Head of caudate nucleus (tissue), 42 donors: ENCODE results near the gene ADPRHL1.
"Not testable (repeated sequence)": the region's sequence is repeated elsewhere in the genome, so short reads cannot be mapped to it uniquely, and the experiment has no call there.

Experiments used
- DNase-seq, 42 donors: peaks; one replicate each; pipeline versions ENCODE4 v3.0.0 to v3.0.0-alpha.2; 2020 to 2021; ENCODE audit warnings: mixed read lengths in 7 of 42
- intact Hi-C: fragments of 100-400 bp; cut with DNase I; formaldehyde crosslinking; loops from one replicate; pipeline ENCODE4 v1.15.0; 2022

ADPRHL1 gene

DNA sequence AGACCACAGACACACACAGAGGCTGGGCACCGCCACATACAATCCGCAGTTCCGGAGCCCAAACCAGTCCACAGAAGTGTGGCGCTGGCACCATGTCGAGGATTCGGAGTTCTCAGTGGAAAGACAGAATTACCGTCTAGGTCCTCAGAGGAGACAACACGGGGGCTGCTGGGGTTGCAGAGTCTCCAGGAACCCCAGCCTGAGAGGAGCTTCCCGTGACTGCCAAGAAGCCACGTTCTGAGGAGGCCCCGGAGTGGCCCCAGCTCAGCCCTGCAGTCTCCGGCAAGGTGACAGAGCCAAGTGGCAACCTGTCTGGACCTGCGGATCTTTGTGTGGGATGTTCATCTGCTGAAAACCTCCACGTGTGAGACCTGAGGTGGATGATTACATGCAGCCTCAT is 7.3 kb upstream of the ADPRHL1 start:
- intact Hi-C loops, result no loop called here
- DNase-seq, result no peak

DNA sequence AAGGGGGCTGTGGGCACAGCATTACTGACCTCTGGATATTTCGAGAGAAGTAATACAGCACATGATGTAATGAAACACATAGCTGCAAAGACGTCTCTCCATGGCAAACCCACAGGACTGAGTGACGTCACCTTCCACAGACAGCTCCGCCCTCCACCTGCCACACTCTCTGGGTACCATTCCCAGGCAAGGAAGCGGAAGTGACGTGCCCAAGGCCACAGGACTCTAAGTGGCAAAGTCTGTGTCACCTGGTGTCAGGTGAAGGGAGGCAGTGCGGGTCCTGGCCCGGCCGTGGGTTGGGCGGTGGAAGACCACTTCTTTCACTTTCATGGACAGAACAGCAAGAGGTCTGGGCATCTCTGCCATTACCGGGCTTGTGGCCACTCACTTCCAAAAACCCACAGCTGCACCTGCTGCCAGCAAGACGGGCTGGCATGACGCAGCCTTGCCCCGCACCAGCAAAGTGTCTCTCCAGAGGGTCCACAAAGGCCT is 6.8 kb upstream of the ADPRHL1 start:
- intact Hi-C loops, result no loop called here
- peak in 1 of 42 donors; percentile 12 for DNase-seq

DNA sequence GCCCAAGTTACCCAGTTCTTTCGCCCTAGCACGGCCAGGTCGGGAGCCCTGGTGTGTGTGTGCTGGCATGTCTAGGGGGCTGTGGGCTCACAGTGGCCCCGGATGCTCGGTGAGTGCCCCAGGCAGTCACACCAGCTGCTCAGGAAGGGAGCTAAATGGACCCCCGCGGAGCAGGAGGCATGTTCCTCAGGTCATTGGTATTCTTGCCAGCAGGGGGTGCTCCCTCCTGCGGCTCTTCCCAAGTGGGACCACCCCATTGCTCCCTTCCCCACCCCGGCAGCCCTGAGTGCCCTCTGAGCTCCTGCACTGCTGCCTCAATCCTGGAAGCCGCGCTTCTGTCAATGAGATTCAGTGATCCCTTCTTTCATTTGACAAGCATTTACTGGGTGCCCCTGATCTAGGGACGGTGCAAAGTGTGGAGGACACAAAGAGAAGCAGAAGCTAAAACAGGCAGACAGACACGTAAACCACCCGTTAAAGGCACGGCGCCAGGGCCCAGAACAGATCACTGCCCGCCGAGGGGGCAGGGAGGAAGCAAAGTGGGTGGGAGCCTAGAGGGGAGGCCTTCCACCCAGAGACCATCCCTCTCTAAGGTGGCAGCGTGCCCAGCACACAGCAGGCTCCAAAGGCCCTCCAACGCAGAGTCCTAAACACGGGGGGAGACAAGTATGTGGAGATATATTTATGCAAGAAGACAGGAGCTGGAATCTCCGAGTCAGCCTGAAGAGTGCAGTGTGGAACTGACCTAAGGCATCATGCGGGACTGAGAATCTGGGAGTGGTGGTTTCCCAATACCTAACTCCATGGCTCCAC is 5.2 kb upstream of the ADPRHL1 start:
- DNase-seq, result no peak
- intact Hi-C loops, result no loop called here

DNA sequence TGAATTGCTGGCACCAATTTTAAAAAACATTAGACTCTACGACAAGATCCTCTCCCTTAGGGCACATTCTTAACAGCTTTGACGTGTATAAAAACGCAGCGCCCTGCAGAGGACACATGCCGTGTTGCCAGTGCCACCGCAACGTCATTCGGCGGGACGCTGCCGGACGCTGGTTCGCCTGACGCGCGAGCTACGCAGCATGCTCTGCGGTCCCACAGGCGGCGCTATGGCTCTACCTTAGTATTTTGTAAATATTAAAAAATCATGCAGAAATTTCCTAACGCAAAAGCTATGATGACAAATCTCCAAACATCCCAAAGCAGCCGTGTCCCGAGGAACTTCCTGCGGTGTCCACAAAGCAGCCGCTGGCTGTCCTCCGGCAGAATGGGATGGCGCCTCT is 4.2 kb upstream of the ADPRHL1 start:
- intact Hi-C loops, result no loop called here
- DNase-seq, result peak in 1 of 42 donors; percentile 28

DNA sequence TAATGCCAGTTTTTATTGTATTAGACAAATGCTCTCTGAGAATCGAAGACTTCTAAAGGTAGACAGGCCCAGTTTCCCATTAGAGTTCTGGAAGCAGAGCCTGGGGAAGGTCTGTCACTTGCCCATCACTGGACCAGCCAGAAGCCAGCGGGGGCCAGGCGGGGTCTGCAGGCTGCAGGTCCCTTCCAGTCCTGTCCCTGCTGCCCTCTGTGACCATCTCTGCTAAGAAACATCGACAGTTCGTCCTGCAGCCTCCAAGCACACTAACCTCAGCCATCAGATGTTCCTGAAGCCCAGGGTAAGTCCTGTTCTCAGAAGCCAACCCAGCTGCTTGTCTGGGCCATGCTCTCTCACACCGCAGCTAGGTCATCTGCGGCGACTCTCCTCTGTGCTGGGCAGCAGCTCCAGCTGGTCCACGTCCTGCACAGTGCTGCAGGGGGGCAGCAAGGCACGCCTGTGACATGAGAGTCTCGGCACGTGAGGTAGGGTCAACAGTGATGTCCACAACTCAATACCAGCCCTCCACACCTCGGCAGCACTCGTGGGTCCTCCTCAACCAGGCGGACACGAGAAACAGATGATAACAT is 2.9 kb upstream of the ADPRHL1 start:
- intact Hi-C loops, result no loop called here
- DNase-seq, result peak in 1 of 42 donors; percentile 34

GRCh38 chr13:113455384-113455783 is 2.1 kb upstream of the ADPRHL1 start:
- DNase-seq, result peak in 3 of 42 donors; percentile 29 to 31 (median 30)
- intact Hi-C loops, result no loop called here

GRCh38 chr13:113454936-113455335 is 1.6 kb upstream of the ADPRHL1 start:
- DNase-seq, result peak in 1 of 42 donors; percentile 32
- intact Hi-C loops, result no loop called here

DNA sequence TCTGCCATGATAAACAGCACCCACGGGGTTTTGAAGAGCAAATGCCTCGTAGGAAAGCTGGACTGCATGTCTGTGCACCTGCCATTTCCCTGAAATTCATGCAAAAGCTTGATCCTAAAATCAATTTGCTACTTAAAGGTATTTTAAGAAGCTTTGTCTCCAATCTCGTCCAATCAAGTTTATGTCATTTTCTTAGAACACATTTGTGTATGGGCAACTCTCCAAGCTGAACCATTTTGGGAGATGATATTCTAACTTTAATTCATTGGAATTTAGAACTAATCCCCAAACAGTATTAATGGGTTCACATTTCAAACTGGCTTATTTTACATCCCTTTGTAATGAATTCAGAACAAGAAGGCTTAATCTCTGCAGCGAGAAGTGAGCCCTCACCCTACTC is 822 bp downstream of the ADPRHL1 start:
- no peak for DNase-seq
- intact Hi-C loops, result no loop called here

DNA sequence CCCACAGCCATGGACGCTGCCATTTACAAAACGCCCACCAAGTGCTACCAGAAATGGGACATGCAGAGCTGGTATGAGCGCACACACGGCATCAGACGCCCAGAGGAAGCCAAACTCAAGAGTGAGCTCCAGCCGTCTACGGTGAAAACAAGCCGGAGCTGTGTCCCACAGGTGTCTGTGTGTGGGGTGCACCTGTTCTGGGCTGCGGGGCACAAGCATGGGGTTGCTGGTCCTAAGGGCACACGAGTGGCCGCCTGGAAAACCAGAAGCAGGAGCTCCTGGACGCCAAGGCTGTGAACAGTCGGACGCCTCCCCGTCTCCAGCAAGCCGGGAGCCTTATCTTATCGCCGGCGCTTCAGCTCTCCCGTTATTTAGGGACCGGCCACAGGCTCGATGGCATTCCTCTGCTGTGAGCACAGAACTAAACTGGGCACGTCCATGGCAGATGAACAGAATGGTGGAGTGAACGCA is 1.3 kb downstream of the ADPRHL1 start:
- peak in 1 of 42 donors; percentile 5 for DNase-seq
- intact Hi-C loops, result no loop called here

- intact Hi-C loops, result not testable (repeated sequence)
- DNase-seq, result peak in 40 of 42 donors; percentile 29 to 76 (median 52)
Measured at GRCh38 chr13:113450861-113451620, 2.2 kb downstream of the ADPRHL1 start.

DNA sequence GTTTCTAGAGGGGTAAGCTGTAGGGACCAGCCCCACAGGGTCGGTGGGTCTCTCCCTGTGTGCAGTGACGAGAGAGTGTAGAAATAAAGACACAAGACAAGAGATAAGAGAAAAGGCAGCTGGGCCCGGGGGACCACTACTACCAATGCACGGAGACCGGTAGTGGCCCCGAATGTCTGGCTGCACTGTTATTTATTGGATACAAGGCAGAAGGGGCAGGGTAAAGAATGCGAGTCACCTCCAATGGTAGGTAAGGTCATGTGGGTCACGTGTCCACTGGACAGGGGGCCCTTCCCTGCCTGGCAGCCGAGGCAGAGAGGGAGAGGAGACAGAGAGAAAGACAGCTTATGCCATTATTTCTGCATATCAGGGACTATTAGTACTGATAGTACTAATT is 2.9 kb downstream of the ADPRHL1 start:
- DNase-seq, result peak in 1 of 42 donors; percentile 13
- intact Hi-C loops, result not testable (repeated sequence)

GRCh38 chr13:113449693-113450347 is 3.5 kb downstream of the ADPRHL1 start:
- intact Hi-C loops, result no loop called here
- peak in 1 of 42 donors; percentile 24 for DNase-seq

- intact Hi-C loops, result no loop called here
- DNase-seq, result peak in 9 of 42 donors; percentile 11 to 75 (median 54)
Measured at GRCh38 chr13:113448885-113449692, 4.2 kb downstream of the ADPRHL1 start.

DNA sequence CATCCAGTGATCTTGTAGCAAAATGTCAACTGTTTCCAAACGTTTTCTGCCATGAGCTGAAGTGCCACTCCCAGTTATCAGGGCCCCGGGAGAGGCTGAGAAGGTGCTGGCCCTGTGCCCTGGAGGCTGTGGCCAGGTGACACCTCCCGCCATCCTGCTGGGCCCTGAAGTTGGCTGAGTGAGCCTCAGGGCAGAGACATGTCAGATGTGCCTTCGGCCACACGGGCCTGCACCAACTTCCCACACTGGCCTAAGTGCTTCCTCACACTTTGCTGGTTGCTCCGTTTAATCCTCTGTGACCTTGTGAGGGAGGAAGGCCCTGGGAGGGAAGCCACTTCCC is 4.8 kb downstream of the ADPRHL1 start:
- intact Hi-C loops, result no loop called here
- DNase-seq, result peak in 1 of 42 donors; percentile 25

GRCh38 chr13:113447596-113447995 is 5.7 kb downstream of the ADPRHL1 start:
- intact Hi-C loops, result no loop called here
- peak in 2 of 42 donors; percentile 10 to 11 for DNase-seq

GRCh38 chr13:113446488-113446854 is 6.8 kb downstream of the ADPRHL1 start:
- intact Hi-C loops, result no loop called here
- DNase-seq, result no peak

DNA sequence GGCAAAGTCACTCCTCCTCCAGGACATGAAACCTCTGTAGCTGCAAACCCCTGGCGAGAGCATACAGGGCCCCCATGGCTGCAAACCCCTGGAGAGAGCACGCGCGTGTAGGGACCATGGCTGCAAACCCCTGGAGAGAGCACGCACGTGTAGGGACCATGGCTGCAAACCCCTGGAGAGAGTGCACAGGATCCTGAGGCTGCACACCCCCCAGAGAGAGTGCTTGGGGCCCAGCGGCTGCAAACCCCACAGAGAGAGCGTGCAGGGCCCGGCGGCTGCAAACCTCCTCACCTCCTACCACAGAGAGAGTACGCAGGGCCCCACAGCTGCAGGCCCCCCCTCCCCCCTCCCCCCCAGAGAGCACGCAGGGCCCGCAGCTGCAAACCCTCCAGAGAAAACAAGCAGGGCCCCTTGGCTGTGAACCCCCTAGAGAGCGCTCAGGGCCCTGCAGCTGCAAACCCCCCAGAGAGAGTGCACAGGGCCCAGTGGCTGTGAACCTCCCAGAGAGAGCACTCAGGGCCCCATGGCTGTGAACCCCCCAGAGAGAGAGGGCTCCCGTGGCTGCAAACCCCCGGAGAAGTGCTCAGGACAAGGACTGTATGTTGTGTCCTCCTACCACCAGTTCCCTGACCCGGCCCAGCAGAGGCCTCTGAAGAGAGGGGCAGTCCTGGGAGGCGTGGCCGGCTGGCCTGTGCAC is 7.3 kb downstream of the ADPRHL1 start:
- peak in 27 of 42 donors; percentile 9 to 73 (median 46) for DNase-seq
- intact Hi-C loops, result no loop called here

DNA sequence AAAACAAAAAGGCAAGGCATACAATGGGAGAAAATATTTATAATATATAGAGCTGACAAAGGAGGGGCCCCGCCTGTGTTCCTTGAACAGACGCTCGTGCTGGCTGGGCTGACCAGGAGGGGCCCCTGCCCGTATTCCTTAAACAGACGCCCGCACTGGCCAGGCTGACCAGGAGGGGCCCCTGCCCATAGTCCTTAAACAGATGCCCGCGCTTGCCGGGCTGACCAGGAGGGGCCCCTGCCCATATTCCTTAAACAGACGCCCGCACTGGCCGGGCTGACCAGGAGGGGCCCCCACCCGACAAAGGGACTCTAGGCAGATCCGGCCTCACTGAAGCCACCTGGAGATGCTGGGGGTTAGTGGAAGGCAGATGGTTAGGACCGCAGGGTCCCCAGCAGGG is 9.3 kb downstream of the ADPRHL1 start:
- peak in 2 of 42 donors; percentile 0 to 29 for DNase-seq

More for the DNA sequence above, 9.3 kb downstream of the ADPRHL1 start:
- intact Hi-C loops, result no loop called here
